Measurements from ENCODE around the gene CA10.

The CA10 gene

DNA sequence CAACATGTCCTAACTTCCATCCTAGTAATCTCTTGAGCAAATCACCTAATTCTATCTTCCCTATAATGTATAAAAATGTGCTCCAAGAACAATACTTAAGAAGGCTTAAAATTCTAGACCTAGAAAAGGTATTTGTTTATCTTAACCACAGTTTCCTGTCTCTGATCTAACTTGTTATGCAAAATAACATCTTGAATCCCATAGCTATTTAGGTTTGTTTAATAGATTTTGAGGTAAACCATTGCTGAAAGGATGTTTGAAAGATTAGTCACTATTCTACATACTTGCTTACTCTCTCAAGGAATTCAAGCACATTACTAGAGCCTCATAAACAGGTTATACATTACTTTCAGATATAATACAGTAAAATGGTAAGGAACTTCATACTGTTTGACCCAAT lies 13.0 kb downstream of the CA10 start:
- no peak for DNase-seq

DNA sequence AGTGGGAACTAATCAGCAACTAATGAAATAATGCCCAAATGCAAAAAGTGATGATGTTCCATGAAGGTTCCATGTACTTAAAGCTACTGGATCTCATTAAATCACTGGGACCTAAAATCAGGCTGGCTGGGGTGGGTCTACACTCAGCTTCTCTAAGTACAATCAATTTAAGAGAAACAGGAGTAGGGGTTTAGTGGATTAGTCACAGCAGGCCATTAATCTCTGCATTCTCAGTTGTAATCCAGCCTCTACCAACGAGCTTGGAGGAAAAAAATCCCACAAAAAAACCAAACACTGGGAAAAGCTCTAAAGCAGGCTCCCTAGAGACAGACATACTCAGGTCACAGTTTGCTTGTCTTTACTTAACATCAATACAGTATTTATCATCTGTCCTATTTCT lies 15.0 kb downstream of the CA10 start:
- no peak for DNase-seq

DNA sequence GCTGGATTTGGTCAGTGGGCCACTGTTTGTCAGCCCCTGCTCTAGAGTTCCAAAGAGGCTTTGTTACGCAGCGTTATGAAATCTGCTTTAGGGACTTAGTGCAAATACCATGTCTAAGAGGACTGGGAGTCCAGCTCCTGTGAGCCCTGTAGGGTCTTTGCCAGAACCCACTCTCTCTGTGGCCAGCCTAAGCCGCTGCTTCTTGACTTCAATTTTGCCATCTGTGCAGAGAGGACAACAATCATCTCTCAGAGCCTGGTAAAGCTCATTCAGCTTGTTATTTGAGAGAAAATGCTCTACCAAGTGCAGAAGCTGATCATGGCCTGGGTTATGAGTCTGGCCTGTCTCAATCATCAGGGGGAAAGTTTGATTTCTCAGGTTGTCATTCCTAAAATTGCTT lies 17.9 kb downstream of the CA10 start:
- no peak for DNase-seq

DNA sequence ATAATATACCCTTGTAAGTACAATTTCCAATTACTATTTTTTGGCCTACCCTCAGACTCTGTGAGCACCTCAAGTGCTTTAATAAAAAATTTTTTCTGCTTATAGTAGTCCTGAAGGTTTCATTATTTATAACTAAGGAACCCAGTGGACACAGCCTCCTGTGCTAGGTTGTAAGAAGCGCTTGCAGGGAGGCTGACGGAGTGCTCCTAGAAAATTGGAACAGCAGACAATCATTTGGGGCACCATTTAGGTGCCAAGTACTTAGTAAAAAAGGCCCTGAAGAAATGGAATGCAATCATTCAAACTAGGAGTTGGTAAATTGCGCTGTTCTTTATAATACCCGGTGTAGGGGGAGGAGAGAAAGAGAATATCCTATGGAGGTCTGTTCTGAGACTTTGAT lies 19.8 kb downstream of the CA10 start:
- no peak for DNase-seq

DNA sequence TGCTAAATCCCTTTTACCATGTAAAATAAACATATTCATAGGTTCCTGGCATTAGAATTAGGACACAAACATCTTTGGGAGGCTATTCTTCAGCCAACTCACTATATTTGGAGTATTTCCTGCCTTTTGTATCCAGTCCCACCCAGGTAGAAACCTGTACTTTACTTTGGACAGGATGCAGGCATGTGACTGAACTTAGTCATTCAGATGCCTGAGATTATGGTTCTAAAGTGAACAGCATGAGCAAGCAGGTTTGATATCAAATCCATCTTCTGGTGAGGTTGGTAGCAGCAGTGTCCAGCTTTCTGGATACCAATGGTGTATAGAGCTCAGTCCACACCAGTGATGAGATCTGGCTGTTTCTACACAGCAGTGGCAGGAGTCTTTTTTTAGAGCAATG lies 20.2 kb downstream of the CA10 start:
- no peak for DNase-seq

DNA sequence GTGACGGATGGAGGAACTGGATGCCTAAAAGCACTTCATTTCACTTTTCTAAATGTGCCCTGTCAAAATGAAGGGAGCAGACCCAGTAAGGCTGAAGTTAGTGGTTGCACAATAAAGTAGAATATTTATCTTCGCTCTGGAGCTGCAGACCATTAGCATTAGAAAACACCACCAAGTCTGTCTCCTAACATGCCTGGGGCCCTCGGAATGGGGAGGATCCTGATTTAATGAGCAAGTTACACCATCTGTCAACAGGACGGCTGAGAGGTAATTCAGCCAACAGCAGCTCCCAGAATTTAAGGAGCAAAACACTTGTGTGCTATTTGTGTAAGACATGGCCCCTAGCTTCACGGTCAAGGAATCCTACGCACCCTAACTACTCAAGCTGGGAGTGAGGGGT lies 22.3 kb downstream of the CA10 start:
- no peak for DNase-seq

DNA sequence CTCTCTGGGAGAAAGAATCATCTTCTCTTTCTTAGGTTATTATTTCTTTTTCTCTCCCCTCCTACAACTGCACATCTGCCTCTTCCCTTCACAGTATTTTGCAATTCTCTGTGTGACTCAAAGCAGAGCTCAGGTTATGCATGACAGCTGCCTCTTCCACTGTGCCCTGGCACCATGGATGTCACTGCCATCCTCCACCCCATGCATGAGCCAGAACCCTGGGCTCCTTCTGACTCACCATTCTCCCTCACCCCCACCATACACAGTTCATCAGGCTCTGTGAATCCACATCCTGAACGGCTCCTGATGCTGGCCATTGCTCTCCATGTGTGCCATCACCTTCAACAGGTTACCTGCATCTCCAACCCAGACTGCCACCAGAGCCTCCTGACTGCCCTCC lies 23.9 kb downstream of the CA10 start:
- DNase-seq, result no peak

DNA sequence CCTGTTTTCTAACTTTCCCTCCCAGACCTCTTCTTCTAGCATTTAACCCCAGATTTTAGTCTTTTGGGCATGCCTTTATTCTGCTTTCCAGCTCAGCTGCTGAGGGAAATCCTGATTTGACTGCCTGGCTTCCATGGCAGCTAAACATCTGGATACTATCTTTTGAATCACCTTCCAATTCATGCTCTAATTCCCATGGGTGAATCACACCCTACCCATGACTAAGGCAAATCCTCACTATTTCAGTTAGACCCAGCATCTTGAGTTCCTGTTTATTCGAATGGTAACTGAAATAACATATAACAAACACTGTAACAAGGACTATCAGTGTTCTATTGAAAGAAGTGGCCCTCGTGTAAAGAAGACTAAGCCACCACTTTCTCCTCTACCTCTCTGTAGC lies 29.8 kb downstream of the CA10 start:
- no peak for DNase-seq

DNA sequence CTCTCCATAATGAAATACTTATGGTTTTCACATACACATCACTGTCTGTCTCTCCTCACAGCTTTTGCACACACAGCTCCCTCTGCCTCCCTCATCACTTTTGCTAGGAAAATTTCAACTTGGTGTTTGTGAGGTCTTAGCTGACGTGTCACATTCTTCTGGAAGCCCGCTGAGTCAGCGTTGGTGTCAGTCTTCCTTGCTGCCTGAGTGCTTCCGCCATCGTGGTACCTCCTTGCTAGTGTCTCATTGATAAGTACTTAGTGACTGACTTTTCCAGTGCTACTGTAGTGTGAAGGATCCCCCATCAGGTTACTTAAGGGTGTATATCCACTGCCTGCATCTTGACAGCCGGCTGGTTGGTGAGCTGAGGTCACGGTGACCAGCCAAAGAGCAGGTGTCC lies 33.5 kb downstream of the CA10 start:
- no peak for DNase-seq

DNA sequence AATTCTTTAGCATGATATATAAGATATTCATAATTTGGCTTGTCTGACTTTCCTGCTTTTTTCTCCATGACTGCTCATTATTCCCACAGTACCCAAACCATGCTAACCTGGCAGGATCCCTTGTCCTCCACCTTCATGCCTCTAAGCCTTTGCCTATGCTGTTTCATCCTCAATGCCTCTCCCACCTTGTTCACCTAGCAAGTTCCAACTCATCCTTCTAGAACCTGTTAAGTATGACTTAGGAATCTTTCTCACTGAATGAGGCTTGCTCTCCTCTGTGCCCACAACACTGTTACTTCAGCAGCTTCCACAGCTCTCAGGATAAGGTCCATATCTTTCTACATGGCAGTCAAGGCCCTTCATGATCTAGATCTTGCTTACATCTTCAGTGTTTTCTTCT lies 34.0 kb downstream of the CA10 start:
- DNase-seq, result no peak

DNA sequence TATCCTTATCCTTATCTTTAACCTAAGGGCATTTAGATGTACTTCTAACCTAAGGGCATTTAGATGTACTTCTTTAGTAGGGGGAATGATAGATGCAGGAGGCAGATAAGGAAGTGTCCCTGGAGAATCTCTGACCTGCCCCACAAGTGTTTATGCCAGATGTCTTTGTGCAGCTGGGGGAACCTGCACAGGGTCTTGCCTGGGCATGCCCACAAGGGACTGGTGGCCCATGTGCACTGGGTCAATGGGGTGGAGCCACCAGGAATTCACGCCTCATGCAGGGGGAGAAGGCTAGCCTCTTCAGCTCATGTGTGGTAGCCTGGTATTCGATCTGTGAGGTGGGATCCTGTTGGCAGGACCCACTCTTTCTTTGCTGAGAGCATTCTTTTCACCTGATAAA lies 38.0 kb downstream of the CA10 start:
- DNase-seq, result no peak

DNA sequence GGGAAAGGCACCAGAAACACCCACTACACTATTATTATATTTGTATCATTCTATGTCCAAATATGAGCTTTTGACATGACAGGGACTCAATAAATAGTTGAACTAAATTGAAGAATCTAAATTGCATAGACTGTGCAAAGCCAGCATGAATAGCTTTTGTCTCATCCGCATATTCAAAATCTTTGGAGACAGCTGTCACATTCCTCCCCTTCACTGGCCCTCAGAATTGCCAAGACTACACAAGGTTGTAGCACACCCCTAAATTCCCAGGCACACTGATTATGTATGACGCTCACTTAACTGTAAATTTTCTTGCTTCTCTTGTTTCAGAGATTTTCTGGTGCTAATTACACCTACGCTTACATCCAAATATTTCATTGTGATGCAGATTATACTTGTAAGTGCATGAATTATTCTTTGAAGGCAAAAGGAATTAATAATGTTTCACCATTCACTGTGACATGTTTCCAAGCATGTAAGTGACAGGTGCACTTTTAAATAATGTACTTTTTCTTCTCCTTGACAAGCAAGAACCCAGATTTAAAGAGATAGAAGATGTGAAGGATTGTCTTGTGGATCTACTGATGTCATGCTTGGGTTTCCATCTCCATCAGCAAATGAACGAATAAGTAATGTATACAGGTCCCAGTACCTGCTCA lies 47.5 kb downstream of the CA10 start:
- no peak for DNase-seq

DNA sequence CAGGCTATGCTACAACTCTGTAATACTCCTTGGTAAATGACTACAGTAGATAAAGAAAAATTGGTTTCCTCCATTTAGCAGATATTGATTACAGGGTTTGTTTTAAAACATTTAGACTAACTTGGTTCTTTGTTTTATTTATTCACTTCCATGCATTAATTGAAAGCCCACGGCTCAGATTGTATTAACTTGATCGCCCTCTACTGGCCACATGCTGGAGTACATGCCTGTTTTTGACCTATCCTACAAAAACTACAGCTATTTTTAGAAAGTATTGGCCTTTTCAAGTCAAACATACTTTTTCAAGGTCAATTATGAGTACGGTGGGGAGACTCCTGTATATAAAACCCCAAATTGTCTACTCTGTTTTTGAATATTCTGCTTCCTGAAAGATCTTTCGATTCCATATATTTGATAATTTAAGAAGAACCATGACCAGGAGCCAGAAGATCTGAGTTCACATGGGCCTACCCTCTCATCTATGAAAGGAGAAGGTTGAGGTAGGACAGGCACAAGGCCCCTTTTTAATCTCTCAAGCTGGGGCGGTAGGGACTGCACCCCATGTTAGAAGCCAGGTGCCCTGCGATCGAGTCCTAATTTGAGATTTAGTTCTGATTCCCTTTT lies 51.8 kb downstream of the CA10 start:
- no peak for DNase-seq

DNA sequence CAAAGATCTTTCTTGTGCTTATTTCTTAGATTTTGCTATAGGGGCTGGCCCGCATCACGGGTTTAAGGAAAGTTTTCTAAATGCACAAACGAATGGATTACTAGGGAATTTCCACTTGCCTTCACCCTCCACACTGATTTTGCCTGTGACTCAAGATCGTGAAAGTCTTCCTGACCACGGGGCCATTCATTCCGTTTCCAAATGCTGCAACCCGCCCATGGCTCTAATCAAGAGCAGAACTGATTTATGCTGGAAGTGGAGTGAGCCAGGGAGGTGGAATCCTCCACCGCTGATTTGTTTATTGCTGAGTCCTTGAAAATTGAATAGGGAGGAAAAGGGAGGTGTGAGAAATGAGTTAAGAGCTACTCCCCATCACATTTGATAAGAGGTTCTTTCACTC lies 52.4 kb downstream of the CA10 start:
- no peak for DNase-seq

DNA sequence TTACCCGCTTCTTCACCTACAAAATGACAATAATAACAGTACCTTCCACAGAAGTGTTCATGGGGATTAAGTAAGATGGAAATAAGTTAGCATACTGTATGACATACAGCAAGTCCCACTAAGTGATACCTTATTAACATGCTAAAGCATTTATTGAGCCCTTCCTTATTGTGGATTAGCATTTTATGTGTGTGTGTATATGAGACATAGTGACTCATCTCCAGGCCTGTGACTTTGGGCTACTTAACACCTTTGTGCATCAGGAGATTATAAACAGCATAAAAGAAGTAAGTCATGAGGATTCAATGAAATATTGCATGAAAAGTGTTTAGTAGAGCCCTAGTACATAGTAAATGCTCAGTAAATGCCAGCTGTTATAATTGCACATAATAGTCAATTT lies 52.9 kb downstream of the CA10 start:
- no peak for DNase-seq

DNA sequence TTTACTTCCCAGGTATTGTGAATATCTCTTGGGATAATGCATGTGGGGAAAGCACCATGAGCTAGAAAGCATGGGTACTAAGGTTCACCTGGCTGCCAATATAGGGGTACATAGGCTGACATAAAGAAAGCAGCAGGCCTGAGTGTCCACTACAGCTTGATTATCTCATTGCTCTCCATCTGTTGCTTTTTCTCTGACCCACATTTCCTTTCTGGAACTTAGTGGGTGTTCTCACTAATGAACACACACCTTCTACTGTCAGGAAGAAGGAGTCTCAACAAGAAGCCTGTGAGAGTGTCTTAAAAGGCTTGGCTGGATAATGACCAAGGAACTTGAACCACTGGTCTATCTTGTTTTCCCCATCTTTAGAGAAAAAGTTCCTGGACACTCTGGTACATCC lies 62.5 kb downstream of the CA10 start:
- no peak for DNase-seq

DNA sequence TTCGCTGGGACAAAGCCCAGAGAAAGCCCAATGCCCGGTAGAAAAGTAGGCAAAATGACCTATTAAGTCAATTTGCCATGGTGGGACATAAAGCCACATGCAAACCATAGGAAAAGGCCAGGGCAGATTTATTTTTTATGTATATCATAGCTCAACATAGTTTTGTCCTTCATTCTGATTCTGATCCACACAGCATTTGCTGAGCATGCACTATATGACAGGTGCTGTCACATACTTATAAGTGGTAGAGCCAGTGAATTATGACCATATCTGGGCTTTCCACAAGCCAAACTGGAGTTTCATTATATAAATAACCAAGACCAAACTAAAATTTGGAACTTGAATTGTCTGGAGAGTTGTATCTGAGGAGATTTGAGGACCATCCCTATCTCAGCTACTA lies 74.3 kb downstream of the CA10 start:
- no peak for DNase-seq

DNA sequence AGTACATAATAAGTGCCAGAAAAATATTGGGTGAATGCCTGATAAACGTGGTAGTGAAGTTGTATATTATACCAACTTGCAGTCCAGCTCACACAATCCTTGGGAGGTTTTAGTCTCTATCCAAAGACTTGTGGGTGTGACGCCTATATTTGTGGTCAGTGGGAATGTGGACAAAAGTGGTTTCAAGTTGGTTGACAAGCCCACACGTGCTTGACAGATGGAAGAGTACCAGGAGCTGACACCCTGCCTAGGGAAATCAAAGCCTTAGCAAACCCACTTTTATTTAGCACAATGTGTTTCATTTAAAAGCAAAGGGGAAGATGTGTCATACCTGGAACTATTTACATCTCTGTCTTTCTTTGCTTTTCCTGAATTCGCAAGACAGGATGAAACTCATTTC lies 79.0 kb downstream of the CA10 start:
- no peak for DNase-seq

DNA sequence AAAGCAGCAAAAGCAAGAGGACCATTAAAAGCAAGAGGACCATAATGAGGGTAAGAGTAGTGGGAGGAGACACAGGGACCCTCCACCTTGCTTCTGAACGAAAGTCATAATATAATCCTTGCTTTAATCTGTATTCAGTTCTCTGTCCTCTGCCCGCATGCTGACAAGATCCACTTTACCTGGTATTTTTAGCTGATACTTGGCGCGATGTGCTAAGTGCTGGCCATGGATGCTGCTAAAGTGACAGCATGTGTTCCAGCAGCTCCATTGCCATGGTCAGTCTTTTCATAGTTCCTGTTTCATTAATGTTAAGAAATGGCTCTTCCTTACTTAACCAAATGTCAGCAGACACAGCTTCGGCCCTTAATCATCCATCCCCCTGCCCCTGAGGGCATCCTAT lies 86.8 kb downstream of the CA10 start:
- no peak for DNase-seq

DNA sequence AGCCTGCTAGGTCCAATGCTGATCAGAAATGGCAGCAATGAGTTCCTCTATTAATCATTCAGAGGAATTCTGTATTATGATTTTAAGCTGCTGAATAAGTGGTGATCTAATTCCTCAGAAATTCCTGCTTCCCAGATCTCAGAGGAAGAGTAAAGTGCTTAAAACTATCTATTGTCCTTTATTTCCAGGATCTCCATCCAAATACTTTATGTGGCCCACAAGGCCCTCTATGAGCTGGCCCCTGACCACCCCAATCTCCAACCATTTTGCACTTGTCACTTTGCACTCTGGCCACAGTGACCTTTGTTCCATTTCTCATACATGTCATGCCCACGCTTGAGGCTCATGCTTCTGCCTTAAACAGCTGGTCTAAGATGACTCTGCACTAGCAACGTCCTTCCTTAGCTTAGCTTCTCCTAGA lies 93.7 kb downstream of the CA10 start:
- no peak for DNase-seq

DNA sequence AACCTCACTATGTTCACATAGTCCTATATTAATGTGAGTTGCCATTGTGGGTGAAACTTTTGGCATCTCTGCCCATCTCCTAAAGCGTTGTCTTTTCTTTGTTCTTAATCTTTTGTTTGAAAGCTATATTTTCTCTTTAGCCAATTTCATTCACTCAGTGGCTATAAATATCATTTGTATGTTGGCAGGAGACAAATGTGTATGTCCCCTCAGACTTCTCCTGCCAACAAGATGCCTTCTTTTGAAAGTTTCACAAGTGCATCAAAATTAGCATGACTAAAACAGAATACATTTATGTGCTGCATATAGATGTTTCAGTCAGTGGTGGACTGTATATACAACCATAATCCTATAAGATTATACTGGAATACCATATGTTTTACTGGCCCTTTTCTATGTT lies 109.0 kb downstream of the CA10 start:
- no peak for DNase-seq

DNA sequence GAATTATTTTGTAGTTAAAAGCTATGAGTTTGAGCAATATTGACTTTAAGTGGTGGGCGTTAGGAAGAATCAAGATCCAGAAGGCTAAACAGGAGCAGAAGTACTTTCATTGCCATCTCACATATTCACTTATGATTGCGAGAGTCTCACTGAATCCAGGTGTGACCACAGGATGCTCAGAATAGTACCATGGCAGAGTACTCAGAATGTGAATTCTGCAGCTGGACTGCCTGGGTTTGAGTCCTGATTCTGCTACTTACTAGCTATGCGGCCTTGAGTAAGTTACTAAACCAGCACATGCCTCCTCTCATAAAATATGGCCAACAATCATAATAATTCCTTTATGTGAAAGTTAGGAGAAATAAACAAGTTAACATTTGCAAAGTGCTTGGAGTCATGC lies 109.5 kb downstream of the CA10 start:
- DNase-seq, result no peak

DNA sequence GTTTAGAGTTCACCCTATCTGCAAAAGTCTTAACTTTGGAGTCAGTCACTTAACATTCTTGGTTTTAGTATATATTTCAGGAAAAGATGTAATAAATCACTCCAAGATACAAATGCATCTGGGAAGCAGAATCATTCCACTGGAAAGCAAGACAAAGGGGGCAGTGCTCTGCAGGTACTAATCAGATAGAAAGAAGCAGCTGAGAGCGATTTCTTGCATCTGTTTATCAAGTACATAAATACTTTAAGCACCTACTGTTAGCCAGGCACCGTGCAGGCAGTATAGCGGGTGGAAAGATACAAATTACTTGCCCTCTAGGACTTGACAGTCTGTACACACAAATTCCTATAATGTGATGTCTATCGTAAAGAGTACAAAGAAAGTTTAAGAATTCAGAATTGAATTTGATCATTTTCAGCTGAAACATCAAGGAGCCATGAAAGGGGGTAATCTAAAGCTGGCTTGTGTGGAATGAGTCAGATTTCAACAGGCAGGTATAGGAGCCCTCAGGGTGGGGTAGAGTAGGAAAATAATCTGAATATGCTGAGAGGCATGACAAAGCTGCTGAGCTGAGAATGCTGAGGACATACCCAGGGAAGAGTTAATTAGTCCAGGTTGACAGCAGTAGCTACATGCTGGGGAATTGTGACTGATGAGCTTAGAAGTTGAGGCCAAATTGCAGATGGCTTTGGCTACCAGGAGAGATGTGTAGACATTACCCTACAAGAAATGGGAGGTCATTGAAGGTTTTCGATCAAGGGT lies 110.2 kb downstream of the CA10 start:
- DNase-seq, result no peak

DNA sequence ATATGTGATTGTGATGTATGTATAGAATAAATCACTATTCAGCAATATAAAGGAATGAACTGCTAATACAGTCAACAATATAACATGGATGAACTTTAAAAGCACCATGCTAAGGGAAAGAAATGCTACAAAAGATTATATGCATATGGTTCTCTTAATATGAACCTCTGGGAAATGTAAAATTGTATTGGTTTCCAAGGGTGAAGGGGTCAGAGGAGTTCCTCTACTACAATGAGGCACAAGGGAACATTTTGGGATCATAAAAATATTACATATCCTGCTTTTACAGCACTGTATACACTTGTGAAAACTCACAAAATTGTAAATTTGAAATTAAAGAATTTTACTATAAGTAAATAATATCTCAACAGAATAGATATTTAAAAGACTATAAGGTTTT lies 111.4 kb downstream of the CA10 start:
- DNase-seq, result no peak

Data from DMS79 (cell line).